A673 (cell line): ENCODE data around the gene PELI3.

Experiments
- EZH2 ChIP-seq: fragments of 200-600 bp; sonication (generic); IDR thresholded peaks from 2 replicates; pipeline ENCODE4 v1.6.1; 2017; ENCODE audit warnings: borderline replicate concordance, low read depth, mild to moderate bottlenecking, mixed read lengths, antibody characterized with exemption, low read length; ENCODE audit not compliant: poor library complexity, severe bottlenecking
- TF ChIP-seq, protein P1 (sequence below): fragments of 300-800, 200-600 bp; sonication (generic); conservative IDR thresholded peaks from 2 replicates; pipeline ENCODE4 v1.5.1; 2017; ENCODE audit warnings: low read depth, mild to moderate bottlenecking, antibody characterized with exemption, low read length, moderate library complexity, mixed read lengths

DNA sequence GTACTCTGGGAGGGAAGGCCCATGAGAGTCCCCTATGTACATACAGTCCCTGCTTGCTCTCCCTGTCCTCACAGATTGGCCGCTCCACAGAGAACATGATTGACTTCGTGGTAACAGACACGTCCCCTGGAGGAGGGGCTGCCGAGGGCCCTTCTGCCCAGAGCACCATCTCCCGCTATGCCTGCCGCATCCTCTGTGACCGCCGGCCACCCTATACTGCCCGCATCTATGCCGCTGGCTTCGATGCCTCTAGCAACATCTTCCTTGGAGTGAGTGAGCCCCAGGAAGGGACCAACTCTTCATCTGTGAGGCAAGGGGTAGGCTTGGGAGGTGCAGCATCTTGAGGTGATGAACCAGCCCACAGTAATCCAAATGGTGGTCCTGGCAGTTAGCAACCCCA lies 6.5 kb downstream of the PELI3 start:
- TF ChIP-seq, protein P1, sequence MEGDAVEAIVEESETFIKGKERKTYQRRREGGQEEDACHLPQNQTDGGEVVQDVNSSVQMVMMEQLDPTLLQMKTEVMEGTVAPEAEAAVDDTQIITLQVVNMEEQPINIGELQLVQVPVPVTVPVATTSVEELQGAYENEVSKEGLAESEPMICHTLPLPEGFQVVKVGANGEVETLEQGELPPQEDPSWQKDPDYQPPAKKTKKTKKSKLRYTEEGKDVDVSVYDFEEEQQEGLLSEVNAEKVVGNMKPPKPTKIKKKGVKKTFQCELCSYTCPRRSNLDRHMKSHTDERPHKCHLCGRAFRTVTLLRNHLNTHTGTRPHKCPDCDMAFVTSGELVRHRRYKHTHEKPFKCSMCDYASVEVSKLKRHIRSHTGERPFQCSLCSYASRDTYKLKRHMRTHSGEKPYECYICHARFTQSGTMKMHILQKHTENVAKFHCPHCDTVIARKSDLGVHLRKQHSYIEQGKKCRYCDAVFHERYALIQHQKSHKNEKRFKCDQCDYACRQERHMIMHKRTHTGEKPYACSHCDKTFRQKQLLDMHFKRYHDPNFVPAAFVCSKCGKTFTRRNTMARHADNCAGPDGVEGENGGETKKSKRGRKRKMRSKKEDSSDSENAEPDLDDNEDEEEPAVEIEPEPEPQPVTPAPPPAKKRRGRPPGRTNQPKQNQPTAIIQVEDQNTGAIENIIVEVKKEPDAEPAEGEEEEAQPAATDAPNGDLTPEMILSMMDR, result no peak
- no peak for TF ChIP-seq EZH2
